PC-3 (cell line): ENCODE data around the gene FMNL2.

Experiments used
- CTCF ChIP-seq: fragments of 300-600 bp; sonication (generic); conservative IDR thresholded peaks from 2 replicates; pipeline ENCODE4 v1.5.1; 2017; ENCODE audit warnings: antibody characterized with exemption, low read depth, mild to moderate bottlenecking, low read length
- EZH2 ChIP-seq: fragments of 300-600 bp; sonication (generic); IDR thresholded peaks from one replicate; pipeline ENCODE4 v1.6.1; 2017; ENCODE audit warnings: antibody characterized with exemption, mild to moderate bottlenecking, low read length; ENCODE audit not compliant: unreplicated experiment
- EZH2phosphoT487 ChIP-seq: fragments of 300-600 bp; sonication (generic); IDR thresholded peaks from 2 replicates; pipeline ENCODE4 v1.6.1; 2018; ENCODE audit warnings: mild to moderate bottlenecking, antibody characterized with exemption, low read length, borderline replicate concordance

GRCh38 chr2:152418688-152419087 is 83.7 kb downstream of the FMNL2 start:
- TF ChIP-seq EZH2 (no peak), EZH2phosphoT487 (no peak), CTCF (no peak)
